Epithelial cell of prostate (primary cell): ENCODE results near the gene MRPL36.
"Not testable (repeated sequence)": the region's sequence is repeated elsewhere in the genome, so short reads cannot be mapped to it uniquely, and the experiment has no call there.

Source experiments
- DNase-seq: peaks from one replicate; pipeline ENCODE4 v3.0.0-alpha.2; 2011; ENCODE audit warnings: low read depth, low spot score
- H3K27ac ChIP-seq: fragments of 450-650 bp; 2 replicates; pipeline ENCODE4 v1.5.1; 2017; ENCODE audit warnings: mild to moderate bottlenecking

MRPL36 gene

DNA sequence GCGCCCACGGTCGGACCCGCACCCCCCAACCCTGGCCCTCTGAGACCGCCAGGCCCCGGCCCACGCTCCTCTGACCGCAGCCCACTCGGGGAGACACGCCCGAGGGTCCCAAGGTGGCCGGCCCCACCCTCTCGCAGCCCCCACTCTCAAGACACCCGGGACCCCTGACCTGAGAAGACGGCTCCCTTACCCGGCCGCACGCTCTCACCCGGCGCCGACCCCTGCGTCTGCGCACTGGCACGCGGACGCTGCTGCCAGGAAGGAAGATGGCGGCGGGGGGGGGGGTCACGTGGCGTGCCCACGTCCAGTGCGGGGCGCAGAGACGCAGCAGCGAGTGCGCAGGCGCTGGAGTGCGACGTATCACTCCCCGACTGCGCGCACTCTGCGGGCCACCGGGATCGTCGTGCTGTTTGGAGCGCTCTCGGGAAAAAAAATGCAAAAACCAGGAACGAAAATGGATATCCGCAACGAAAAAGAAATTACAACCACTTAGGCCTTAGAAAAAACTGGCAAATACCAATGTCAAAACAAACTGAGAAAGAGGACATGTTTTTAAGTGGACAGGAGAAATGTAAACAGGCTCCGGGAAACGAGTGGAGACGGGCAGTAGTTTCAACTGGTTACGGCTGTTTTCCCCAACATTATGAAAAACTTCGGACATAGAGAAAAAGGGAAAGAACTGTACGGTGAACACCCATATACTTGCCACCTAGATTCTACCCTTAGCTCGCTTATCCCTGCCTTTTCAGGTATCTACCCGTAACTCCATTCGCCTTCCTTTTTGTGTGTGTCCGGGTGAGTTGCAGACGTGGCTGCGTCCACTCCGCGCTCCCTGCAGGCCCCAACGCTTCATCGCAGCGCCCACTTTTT, at the start of gene MRPL36:
Gene MRPL36, minus strand, starts transcription at position 236 of the 870 bp plus-strand sequence. CDS start 902 bp downstream, outside the sequence.
- peak within 1 kb of the TSS; percentile 63 for H3K27ac ChIP-seq
- peak; percentile 27 for DNase-seq

DNA sequence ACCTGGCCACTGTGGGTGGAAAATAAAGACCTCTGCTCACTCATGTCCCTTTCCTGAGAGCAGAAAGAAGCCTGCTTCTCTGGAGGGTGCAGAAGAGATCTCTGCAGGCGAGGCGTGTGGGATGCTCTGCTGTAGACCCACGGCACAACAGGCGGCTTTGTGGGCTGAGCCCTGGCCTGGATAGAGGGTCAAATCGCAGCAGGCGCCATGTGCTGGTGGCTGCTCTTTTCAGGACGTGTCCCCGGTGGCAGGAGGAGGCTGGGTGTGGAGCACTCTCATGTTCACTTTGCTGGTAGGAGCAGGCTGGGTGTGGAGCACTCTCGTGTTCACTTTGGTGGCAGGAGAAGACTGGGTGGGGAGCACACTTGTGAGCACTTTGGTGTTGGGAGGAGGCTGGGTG, 48.0 kb upstream of the MRPL36 start:
- no peak overlapping the region for H3K27ac ChIP-seq
- DNase-seq = no peak

DNA sequence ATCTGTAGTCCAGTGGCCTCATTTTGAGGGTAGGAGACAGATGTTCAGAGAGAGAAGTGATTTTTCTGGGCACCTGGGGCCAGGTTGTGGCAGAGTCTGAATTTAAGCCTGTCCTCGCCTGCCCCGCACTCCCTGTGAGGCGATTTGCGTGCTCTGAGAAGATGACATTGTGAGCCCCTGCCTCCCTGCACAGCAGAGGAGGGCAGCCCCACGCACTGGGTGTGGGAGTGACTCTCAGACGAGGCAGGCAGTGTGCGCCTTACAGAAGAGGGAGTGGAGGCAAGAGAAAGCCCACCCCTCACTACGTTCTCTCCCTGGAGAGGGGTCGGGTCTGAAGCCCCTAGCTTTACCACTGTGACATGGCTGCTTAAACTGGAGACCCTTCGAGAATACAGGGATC, 47.4 kb upstream of the MRPL36 start:
- H3K27ac ChIP-seq = no peak overlapping the region
- DNase-seq = no peak

DNA sequence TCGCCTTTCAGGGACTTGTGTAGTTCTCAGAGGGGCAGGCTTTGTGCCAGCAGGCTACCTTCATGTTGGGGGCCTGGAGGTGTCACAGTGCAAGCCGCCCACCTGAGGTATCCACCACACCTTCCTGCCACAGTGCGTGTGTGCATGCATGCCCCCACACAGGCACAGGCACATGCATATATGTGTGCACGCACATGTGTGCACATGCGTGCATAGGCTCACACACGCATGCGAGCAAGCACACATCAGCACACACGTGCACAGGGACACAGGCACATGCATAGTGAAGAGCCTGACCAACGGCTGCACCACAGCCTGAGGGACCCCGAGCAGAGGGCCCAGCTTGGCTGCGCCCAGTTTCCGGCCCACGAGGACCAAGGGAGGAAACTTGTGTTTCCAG, 46.9 kb upstream of the MRPL36 start:
- DNase-seq = no peak
- H3K27ac ChIP-seq = no peak overlapping the region

DNA sequence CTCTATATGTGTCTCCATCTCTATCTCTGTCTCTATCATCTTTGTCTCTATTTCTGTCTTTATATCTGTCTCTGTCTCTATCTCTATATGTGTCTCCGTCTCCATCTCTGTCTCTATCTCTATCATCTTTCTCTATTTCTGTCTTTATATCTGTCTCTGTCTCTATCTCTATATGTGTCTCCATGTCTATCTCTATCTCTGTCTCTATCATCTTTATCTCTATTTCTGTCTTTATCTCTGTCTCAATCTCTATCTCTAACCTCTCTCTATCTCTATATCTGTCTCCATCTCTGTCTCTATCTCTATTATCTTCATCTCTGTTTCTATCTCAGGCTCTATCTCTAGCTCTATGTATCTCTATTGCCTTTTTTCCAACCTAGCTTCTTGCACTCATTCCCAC, 46.1 kb upstream of the MRPL36 start:
- no peak for DNase-seq
- H3K27ac ChIP-seq = no peak overlapping the region

DNA sequence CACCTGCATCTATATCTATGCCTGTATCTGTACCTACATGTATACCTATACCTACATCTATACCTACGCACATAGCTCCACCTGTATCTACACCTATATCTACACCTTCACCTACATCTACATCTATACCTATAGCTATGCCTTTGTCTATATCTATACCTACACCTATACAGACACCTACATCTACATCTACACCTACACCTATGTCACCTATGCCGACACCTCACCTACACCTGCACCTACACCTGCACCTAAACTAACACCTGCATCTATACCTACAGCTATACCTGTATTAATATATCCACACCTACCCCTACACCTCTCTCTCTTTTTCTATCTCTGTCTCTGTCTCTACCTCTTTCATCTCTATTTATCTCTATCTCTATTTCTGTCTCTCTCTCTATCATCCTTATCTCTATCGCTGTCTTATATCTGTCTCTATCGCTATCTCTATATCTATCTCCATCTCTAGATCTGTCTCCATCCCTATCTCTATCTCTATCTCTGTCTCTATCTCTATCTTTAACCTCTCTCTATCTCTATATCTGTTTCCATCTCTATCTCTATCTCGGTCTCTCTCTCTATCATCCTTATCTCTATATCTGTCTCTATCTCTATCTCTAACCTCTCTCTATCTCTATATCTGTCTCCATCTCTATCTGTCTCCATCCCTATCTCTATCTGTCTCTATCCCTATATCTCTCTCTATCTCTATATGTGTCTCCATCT, 45.2 kb upstream of the MRPL36 start:
- DNase-seq = no peak
- H3K27ac ChIP-seq = no peak overlapping the region

DNA sequence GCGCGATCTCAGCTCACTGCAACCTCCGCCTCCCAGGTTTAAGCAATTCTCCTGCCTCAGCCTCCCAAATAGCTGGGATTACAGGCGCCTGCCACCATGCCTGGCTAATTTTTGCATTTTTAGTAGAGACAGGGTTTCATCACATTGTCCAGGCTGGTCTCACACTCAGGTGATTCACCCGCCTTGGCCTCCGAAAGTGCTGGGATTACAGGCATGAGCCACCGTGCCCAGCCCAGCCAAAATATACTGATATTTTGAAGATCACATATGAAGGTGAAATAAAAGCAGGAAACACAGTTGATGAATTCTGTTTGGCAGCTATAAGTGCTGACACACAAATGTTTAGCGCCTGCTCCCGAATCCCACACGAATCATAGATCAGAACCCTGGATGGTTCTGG, 44.1 kb upstream of the MRPL36 start:
- not testable (repeated sequence) for DNase-seq, H3K27ac ChIP-seq

DNA sequence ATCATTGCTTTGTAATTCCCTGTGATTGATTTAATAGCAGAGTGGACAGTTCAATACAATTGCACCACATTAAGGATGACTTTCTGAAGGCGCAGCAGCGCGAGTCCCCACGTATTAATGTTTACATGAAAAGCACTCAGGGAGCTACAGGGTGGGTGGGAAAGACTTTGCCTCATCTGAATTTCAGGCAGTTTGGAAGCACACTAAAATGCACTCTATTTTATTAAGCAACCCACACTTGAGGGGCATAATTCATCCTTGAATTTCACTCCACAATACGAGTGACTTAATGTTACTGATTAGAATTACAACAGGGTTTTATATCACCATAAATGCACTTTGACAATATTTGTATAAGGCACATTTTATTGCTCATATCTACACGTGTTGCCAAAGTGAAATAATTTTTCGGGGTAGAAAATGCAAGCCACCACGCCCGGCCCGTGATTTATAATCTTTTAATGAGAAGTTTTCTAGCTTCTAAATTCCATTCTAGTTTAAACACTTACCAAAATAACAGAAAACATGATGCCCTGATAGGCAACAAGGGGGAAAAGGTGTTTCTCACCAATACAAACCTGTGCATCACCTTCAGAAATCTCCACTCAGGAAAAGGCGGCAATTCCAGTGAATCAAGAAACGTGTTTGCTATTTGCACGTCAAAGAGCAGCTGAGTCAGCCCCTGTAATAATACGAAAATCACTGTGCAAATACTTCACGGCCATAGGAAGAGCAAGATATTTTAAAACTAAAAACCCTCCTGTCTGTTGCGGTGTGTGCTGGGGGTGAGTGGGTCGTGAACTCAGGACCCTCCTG, 42.6 kb upstream of the MRPL36 start:
- H3K27ac ChIP-seq = no peak overlapping the region
- no peak for DNase-seq

DNA sequence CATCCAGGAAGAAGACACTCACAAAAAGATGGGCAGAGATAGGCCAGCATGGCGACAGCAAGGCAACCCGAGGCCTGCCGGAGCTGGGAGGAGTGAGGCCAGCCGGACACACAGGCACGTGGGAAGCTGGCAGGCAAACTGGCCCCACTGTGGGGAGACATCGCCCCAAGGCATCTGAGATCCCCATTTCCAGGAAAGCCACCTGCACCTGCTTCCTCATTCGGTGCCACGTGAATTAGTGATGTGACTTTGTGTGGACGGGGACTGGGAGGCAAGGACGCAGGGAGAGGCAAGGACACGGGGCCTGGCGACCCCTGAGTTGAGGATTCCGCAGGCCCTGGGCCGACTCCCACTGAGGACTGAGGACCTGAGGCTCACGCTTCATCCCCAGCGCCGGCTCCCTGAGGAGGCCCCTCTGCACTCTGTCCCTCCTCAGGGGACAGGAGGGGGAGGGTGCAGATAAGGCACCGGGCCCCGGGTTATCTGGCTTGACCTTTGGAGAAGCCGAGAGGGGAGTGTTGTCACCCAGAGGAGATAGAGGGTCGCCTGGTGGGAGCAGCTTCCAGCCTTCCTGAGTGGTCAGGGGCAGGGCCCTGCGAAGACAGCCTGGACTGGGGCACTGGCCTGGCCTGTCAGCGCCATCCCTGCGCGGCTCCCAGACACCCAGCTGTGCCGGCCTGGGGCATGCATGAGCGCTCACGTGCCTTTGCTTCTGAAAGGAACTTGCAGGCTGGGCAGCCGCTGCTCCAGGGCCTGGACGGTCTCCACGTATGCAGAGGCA, 41.3 kb upstream of the MRPL36 start:
- no peak for DNase-seq

DNA sequence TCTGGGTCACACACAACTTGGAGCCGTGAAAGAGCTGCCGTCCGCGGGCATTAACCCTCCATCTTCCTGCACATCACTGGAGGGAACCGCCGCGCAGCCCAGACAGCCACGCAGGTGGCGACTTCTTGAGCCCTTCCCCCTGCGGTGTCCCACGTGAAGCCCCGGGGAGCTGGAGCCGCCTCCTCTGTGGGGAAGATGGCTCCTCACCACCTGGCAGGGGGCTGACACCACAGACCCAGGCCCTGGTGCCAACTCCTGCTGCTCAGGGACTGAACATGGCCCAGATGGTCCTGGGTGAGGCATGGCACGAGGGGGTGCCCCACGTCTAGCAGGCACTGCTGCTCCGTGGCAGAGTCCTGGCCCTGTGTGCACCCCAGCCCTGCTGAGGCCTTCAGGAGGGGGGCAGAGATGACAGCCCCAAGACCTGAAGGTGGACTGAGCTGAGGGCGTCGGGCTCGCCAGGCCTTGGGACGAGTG, 40.5 kb upstream of the MRPL36 start:
- H3K27ac ChIP-seq = no peak overlapping the region
- DNase-seq = no peak

More for the DNA sequence above, 41.3 kb upstream of the MRPL36 start:
- H3K27ac ChIP-seq = no peak overlapping the region

DNA sequence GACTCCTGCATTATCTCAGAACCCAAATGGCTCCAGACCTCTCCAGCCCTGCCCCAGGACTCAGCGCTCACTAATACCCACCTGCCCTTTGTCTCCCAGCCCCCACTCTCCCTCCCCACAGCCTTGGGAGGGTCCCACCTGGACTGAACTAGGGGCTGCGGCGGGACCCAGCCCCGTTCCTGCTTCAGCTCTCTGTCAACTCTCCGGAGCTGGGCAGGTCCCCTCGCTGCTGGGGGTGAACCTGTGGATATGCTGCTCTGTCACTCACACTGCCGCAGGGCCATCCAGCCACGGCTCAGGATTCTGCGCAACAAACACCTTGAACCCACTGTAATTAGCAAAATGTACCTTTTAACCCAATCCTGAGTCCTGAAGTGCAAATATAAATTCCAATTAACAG, 38.4 kb upstream of the MRPL36 start:
- no peak for DNase-seq
- H3K27ac ChIP-seq = no peak overlapping the region

DNA sequence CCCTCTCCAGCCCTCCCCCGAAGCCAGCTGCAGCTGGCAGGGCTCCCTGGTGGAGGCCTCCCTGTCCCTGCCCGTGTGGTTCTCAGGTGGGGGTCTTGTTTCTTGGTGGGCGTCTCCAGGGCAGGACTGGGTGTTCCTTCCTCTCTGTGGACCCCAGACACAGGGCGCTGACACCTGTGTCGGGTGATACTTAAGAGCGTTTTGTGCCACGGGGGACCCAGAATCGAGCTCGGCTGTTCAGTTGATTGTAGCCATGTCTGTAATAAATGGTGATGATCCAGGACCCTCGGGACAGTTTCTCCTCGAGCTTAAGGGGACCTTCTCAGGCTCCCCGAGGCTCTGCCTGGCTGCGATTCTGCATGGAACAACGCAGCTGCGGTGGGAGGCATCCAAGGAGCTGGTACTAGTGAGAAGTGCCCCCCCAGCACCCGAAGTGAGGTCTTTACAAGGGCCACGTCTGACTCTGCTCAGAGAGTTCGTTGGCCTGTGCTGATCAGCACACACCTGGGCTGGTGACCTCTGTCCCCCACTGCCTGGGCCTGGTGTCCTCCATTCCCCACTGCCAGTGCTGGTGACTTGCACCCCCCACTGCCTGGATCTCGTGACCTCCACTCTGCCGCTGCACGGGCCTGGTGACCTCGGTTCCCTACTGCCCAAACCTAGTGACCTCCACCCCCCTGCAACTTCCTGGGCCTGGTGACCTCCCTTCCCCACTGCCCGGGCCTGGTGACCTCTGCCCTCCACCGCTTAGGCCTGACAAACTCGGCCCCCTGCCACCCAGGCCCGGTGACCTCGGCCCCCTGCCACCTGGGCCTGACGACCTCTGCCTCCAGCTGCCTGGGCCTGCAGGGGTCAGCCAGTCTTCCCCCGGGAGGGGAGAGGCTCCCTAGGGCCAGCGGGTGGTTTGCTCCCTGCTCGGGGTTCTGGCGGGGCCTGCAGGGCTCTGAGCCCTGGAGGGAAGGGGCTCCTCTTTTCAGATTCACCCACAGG, 37.5 kb upstream of the MRPL36 start:
- no peak overlapping the region for H3K27ac ChIP-seq
- no peak for DNase-seq

DNA sequence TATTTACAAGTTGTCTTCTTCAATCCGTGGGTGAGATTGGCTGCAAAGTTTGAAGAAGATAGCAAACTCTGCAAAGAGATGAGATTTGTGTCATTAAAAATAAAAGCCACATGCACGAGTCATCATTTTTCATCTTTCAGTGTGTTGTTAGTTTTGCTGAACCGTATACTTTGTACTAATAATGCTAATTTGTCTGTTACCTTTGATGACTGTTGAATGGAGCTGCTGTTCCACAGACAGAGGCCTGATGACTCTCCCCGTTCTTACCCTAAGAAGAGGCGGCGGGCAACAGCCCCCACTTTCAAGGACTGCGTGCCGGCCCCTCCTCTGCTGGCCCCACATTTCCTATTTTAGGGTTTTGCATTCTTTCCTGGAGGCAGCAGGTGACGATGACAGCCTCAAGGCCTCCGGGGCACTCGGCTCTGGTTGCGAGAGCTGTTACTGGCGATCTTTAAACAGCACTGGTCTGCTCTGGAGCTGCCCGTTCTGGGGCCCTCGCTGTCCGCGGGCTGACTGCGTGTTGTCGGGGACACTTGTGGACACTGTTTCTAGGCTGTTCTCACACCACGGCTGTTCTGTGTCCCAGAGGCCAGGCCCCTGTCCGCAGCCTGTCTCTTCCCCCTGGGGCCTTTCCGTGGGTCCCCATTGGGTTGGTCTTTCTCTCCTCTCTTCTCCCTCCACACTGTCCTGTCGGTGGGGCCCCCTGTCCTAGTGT, 36.7 kb upstream of the MRPL36 start:
- no peak for DNase-seq

DNA sequence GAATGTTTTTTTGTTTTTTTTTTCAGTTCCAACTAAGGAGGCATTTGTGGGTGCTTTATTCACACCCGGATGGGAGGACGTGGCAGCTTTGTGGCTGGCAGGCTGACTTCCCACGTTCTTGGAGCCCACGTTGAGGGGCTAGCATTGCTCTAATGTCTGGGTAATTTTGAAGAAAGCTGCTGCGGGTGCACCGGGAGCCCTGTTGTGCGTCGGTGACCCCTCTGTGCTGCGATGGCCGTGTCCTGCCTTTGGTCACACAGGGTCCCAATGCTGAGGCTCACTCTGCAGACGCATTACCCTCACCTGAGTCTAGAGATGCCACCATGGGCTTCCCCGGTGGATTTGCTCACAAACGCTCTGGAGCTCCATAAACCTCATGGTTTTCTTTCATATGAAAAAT, 35.8 kb upstream of the MRPL36 start:
- DNase-seq = no peak
- no peak overlapping the region for H3K27ac ChIP-seq

More for the DNA sequence above, 36.7 kb upstream of the MRPL36 start:
- H3K27ac ChIP-seq = no peak overlapping the region

DNA sequence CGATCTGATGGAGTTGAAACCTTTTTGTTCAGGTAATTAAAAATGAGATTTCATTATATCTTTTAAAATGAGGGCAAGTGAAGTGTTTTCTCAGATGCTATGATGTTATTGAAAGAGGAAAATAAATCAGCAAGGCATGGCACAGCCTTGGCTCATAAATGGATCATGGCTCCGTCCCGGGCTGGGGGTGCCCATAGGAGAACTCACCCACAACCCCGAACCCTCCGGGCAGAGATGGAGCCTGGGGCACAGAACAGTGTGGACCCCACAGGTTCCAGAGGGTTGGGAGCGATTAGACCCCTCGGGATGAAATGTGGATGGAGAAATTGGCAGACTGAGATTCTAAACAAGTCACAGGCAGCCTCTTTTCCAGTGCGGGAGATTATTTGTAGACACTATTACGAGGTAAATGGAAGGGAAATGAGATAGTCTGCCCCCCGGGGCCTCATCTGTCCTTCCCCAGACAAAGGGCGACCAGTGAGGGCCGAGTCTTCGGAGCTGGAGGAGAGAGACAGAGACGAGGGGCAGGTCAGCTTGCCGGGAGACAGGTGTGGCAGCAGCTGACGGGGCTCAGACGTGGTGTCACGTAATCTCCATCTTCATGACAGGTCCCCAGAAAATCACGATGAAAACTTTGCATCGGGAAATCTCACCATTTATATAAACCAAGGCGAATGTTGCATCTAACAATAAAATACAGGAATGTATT, 35.2 kb upstream of the MRPL36 start:
- no peak overlapping the region for H3K27ac ChIP-seq
- no peak for DNase-seq

DNA sequence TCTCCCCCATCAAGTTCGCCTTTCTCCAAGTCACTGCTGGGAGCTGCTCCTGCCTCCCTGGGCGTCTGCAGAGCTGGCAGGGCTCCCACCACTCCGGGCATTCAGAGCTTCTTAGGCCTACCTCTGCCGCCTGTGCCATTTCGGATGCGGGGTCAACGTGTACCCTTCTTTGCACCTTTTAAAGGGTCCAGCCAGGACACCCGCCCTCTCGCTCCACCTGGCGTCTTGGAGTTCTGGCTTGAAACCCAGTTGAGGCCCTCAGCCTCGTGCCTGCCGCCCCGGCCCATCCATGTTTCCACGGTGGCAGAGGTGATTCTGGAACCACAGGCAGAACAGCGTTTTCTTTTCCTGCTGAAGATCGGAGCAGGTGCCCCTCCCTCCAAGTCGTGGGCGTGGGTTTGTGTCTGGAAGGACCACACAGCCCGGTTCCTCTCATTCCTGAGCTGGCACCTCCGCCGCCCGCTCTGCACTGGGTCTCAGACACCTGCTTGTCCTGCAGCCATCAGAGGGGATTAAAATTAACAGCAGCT, 34.5 kb upstream of the MRPL36 start:
- no peak for DNase-seq
- no peak overlapping the region for H3K27ac ChIP-seq
